T-helper 2 cell treated with Interferon-gamma antibody and Interleukin-4, amounts not matched to agents 5 μg/mL and 100 μg/mL, for 36 hours (primary cell): Measurements from ENCODE around the gene HRH3.

Source experiments
- DNase-seq: peaks from one replicate; pipeline ENCODE4 v3.0.0; 2021; ENCODE audit warnings: low spot score
- H3K27ac Mint-ChIP-seq: one replicate; pipeline ENCODE4 v1.8.0; 2021; ENCODE audit warnings: mild to moderate bottlenecking, mixed read lengths
- H3K27me3 Mint-ChIP-seq: one replicate; pipeline ENCODE4 v1.8.0; 2021; ENCODE audit warnings: low read depth, mixed read lengths
- H3K36me3 Mint-ChIP-seq: one replicate; pipeline ENCODE4 v1.8.0; 2021; ENCODE audit warnings: low read depth, mixed read lengths
- H3K4me1 Mint-ChIP-seq: one replicate; pipeline ENCODE4 v1.8.0; 2021; ENCODE audit warnings: low read depth, mixed read lengths
- H3K4me3 Mint-ChIP-seq: one replicate; pipeline ENCODE4 v1.8.0; 2022; ENCODE audit warnings: mild to moderate bottlenecking, moderate library complexity, mixed read lengths
- H3K9me3 Mint-ChIP-seq: one replicate; pipeline ENCODE4 v1.8.0; 2021; ENCODE audit warnings: mixed read lengths

The HRH3 gene

GRCh38 chr20:62230276-62230675 lies 10.2 kb upstream of the HRH3 start:
- no peaks in the 10 kb centered on the region for H3K9me3 Mint-ChIP-seq
- no peak overlapping the region for H3K4me3 Mint-ChIP-seq
- H3K4me1 Mint-ChIP-seq: no peaks in the 10 kb centered on the region
- H3K27ac Mint-ChIP-seq: no peak overlapping the region
- no peaks in the 10 kb centered on the region for H3K27me3 Mint-ChIP-seq
- no peak for DNase-seq
- no peaks in the 10 kb centered on the region for H3K36me3 Mint-ChIP-seq

DNA sequence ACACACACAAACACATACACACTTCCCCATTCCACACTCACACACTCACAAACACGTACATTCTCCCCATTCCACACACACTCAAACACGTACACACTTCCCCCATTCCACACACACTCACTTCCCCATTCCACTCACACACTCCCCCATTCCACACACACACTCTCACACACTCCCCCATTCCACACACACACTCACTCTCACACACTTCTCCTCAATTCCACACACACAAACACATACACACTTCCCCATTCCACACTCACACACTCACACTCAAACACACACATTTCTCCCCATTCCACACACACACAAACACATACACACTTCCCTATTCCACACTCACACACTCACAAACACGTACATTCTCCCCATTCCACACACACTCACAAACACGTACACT lies 9.6 kb upstream of the HRH3 start:
- no peak overlapping the region for H3K27ac Mint-ChIP-seq

GRCh38 chr20:62228982-62229545 lies 9.0 kb upstream of the HRH3 start:
- no peak for DNase-seq
- H3K4me3 Mint-ChIP-seq: no peak overlapping the region
- H3K36me3 Mint-ChIP-seq: no peaks in the 10 kb centered on the region
- H3K27me3 Mint-ChIP-seq: no peaks in the 10 kb centered on the region
- H3K4me1 Mint-ChIP-seq: no peaks in the 10 kb centered on the region
- H3K9me3 Mint-ChIP-seq: no peaks in the 10 kb centered on the region
- H3K27ac Mint-ChIP-seq: no peak overlapping the region

More for the DNA sequence above, 9.6 kb upstream of the HRH3 start:
- no peak for DNase-seq
- Mint-ChIP-seq H3K36me3 (no peaks in the 10 kb centered on the region), H3K4me3 (no peak overlapping the region), H3K27me3 (no peaks in the 10 kb centered on the region), H3K4me1 (no peaks in the 10 kb centered on the region), H3K9me3 (no peaks in the 10 kb centered on the region)

DNA sequence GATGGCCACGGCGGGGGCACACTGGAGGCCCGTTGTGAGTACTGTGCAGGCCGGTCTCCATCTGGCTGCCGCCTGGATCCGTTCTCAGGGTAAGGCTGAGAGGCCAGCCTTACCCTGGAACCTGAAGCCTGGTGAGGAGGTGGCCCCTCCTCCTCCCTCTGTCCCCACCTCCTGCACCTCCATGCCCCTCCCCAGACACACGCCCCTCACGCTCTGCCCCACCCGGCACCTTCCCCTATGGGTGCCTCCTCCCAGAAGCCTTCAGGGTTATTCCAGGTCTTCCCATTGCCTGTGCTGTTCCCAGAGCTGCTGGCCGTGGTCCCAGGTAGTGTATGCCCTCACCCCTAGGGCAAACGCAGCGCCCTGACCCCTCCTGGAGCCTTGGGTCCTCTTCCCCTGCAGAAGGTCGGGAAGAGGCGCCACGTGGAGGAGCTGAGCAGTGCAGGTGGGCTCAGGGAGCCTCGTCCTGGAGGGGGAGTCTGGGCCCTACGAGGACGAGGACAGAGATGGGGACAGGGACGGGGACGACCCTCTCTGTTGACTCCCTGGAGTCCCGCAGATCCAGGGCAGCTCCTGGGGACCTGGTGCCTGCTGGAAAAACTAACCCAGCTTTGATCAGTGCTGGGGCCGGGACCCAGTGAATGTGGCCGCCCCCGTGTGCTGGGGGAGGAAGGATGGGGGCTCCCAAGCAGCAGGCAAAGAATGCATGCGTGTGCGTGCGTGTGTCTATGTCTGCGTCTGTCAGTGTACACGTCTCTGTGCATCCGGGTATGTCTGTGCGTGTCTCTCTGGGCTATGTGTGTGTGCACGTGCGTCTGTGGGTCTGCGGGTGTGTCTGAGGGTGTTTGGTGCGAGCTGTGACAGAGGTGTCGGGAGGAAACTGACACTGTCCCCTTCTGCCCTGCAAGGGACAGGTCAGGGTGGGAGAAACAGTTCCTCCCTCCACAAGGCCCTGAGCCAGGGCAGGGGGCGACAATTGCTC lies 8.2 kb upstream of the HRH3 start:
- H3K4me1 Mint-ChIP-seq: no peaks in the 10 kb centered on the region
- H3K27ac Mint-ChIP-seq: no peak overlapping the region
- no peak for DNase-seq
- no peaks in the 10 kb centered on the region for H3K9me3 Mint-ChIP-seq
- H3K27me3 Mint-ChIP-seq: no peaks in the 10 kb centered on the region
- no peaks in the 10 kb centered on the region for H3K36me3 Mint-ChIP-seq
- no peak overlapping the region for H3K4me3 Mint-ChIP-seq

DNA sequence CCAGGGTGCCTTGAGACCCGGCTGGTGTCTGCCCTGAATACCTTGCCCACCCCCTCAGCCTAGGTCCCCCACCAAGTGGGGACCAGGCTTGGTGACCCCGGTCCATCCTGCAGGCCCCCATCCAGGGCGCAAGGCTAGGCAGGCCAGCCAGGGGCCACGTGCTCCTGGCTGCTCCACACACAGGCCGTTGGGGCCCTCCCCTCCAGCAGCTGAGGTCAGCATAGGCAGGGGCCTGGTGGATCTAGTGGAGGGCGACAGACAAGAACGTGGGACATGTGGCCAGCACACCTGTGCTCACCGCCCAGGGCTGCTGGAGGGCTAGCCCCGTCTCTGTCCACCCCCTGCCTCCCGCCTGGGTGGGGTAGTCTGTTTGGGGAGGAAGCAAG lies 7.5 kb upstream of the HRH3 start:
- Mint-ChIP-seq H3K4me1 (no peaks in the 10 kb centered on the region), H3K27ac (no peak overlapping the region), H3K4me3 (no peak overlapping the region), H3K36me3 (no peaks in the 10 kb centered on the region), H3K9me3 (no peaks in the 10 kb centered on the region), H3K27me3 (no peaks in the 10 kb centered on the region)
- no peak for DNase-seq

DNA sequence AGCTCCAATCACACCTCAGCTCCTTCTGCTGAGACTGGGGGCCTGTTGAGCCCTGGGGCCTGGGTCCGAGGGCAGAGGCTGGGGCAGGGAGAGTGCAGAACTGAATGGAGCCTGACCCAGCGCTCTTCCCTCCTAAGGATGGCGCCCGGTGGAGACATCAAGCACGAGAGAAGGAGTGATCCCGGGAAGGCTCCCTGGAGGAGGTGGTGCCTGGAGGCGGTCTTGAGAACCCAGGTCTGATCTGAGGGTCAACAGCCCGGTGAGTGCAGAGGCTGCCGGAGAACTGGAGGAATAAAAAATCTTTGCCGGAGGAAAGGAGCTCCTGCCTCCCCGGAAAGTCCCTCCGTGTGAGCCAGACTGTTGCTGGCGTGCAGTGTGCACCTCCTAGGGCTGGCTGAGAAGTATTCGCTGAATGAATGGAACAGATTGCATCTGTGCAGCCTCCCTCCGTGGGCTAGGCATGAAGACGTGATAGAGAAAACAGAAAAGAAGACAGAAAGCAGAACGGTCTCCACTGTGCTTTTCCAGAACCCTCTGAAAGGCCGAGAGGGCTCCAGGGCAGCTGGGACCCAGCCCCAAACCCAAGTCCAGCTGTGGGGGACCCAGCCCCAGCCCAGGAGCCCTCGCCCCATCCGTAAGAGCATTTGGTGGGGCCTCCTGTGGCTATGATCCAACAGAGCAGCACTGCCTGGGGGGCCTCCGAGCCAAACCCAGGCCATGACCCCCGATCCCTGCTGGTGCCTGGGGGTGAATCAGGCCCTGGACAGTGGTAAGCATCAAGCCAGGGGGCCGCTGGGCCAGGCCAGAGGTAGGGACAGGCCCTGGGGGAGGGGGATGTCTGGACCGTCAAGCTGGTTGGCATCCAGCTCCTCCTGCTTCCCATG lies 6.9 kb upstream of the HRH3 start:
- Mint-ChIP-seq H3K4me3 (no peak overlapping the region), H3K27ac (no peak overlapping the region), H3K27me3 (no peaks in the 10 kb centered on the region)

DNA sequence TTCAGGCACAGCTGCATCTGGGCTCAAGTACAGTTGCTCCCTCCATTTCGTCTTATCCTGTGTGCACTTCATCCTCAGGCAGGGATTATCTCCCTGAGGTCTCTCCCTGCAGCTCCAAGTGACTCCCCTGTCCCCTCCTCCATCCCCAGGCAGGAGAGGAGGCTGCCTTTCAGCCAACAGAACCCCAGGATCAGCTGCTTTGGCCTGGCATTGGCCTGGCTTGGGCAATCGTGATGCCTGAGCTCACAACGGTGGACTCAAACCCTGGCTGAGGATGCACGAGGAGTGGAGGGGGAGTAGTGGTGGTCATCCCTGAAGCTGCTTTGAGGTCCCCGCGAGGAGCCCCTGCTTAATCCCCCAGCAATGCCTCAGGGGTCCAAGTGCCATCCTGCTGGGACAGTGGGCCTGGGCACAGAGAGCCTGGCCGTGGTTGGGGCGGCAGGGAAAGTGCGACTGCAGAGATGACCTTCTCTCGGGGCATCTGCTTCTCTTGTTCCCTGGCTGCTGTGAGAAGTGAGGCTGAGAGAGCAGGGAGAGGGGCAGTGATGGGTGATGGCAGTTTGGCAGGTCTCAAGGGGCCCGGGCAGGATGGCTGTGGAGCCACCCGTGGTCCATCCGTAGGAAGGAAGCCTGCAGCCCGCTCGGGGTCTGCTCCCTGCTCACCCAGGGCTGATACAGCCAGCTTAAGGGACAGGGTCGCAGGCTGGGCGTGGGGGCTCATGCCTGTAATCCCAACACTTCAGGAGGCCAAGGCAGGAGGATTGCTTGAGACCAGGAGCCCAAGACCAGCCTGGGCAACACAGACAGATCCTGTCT lies 6.0 kb upstream of the HRH3 start:
- H3K9me3 Mint-ChIP-seq: no peaks in the 10 kb centered on the region
- no peak for DNase-seq
- no peak overlapping the region for H3K4me3 Mint-ChIP-seq
- H3K4me1 Mint-ChIP-seq: no peaks in the 10 kb centered on the region
- H3K36me3 Mint-ChIP-seq: no peaks in the 10 kb centered on the region
- peaks cover 6% of the 10 kb centered on the region for H3K27me3 Mint-ChIP-seq
- H3K27ac Mint-ChIP-seq: no peak overlapping the region

More for the DNA sequence above, 6.9 kb upstream of the HRH3 start:
- no peaks in the 10 kb centered on the region for H3K9me3 Mint-ChIP-seq
- no peak for DNase-seq
- H3K4me1 Mint-ChIP-seq: no peaks in the 10 kb centered on the region
- no peaks in the 10 kb centered on the region for H3K36me3 Mint-ChIP-seq

DNA sequence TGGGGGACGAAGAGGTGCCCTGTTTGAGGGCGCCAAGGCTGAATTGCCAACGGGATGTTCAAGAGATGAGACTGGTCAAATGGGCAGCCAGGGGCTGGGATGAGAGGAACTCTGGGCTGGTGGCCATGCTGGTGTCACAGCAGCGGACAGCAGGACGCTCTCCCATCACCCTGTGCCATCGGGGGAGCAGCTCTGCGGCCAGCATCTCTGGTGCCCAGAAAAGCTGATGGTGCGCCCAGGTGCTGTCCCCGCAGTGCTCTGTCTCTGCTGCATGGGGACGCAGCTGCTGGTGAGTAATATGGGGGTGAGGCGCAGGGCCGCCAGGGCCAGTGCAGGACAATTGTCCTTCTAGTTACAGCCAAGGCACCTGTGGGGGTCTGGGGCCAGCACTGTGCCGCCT lies 4.9 kb upstream of the HRH3 start:
- no peak for DNase-seq
- Mint-ChIP-seq H3K36me3 (no peaks in the 10 kb centered on the region), H3K27ac (no peak overlapping the region), H3K4me1 (no peaks in the 10 kb centered on the region), H3K4me3 (no peak overlapping the region), H3K27me3 (peaks cover 12% of the 10 kb centered on the region), H3K9me3 (no peaks in the 10 kb centered on the region)

- DNase-seq: no peak
- Mint-ChIP-seq H3K4me1 (no peaks in the 10 kb centered on the region), H3K4me3 (no peak overlapping the region), H3K9me3 (no peaks in the 10 kb centered on the region), H3K27ac (no peak overlapping the region), H3K36me3 (no peaks in the 10 kb centered on the region), H3K27me3 (peaks cover 12% of the 10 kb centered on the region)
Measured at GRCh38 chr20:62224113-62224855, 4.2 kb upstream of the HRH3 start.

GRCh38 chr20:62223571-62223970 lies 3.5 kb upstream of the HRH3 start:
- H3K27me3 Mint-ChIP-seq: peaks cover 18% of the 10 kb centered on the region
- H3K4me3 Mint-ChIP-seq: no peak overlapping the region
- no peak for DNase-seq
- no peaks in the 10 kb centered on the region for H3K4me1 Mint-ChIP-seq
- no peak overlapping the region for H3K27ac Mint-ChIP-seq
- H3K9me3 Mint-ChIP-seq: no peaks in the 10 kb centered on the region
- H3K36me3 Mint-ChIP-seq: no peaks in the 10 kb centered on the region

DNA sequence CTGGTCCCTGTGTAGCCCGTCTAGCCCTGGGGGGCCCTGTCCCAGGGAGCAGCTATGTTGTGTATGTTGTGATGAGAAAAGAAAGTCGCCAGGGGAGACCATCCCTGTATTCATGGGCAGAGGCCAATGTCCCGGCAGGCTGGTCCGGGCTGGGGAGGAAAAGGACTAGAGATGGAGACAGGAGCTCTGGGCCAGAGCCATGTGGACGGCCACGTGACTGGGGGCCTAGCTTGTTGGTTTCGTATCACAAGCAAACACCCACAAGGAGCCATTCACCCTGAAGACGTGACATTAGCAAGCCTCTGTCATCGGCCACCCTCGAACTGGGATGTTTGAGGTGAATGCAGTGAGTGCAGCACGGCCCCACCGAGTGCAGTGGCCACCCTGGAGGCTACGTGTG lies 2.9 kb upstream of the HRH3 start:
- H3K4me1 Mint-ChIP-seq: no peaks in the 10 kb centered on the region
- H3K36me3 Mint-ChIP-seq: no peaks in the 10 kb centered on the region
- H3K9me3 Mint-ChIP-seq: no peaks in the 10 kb centered on the region
- DNase-seq: no peak
- H3K27ac Mint-ChIP-seq: no peak overlapping the region
- H3K4me3 Mint-ChIP-seq: no peak overlapping the region
- peaks cover 18% of the 10 kb centered on the region for H3K27me3 Mint-ChIP-seq

- no peaks in the 10 kb centered on the region for H3K36me3 Mint-ChIP-seq
- DNase-seq: no peak
- H3K4me1 Mint-ChIP-seq: no peaks in the 10 kb centered on the region
- H3K27ac Mint-ChIP-seq: no peak overlapping the region
- peaks cover 18% of the 10 kb centered on the region for H3K27me3 Mint-ChIP-seq
- H3K9me3 Mint-ChIP-seq: no peaks in the 10 kb centered on the region
- no peak overlapping the region for H3K4me3 Mint-ChIP-seq
Measured at GRCh38 chr20:62222266-62222850, 2.3 kb upstream of the HRH3 start.
